Activated T-cell treated with anti-CD3 and anti-CD28 coated beads, Interleukin-2, amount 50 U/mL, for 72 hours (primary cell): ENCODE results near the gene CYSRT1. TPM values are rescaled to one million over a fixed set of nuclear protein-coding genes. Genes with fewer than 3 reads are reported as not detected.
A peak's percentile ranks its signal among the peaks of the same experiment; 100 is the strongest.

Source experiments
- ATAC-seq, 2 donors: fragments of 150-1000 bp; cut with Tn5 transposase; replicated peaks in 1 of 2; 2 replicates each; pipeline ENCODE4 v1.10.0; 2021; ENCODE audit warnings: moderate library complexity in 2 of 2, mild to moderate bottlenecking in 1 of 2
- DNase-seq, 2 donors: peaks; one replicate each; pipeline ENCODE4 v3.0.0; 2021 to 2022; ENCODE audit warnings: mixed read lengths in 1 of 2
- H3K27ac Mint-ChIP-seq: one replicate; pipeline ENCODE4 v1.8.0; 2022; ENCODE audit warnings: mild to moderate bottlenecking, moderate library complexity, mixed read lengths
- H3K27me3 Mint-ChIP-seq: one replicate; pipeline ENCODE4 v1.8.0; 2022; ENCODE audit warnings: low read depth, mixed read lengths
- H3K36me3 Mint-ChIP-seq, 2 donors: one replicate each; pipeline ENCODE4 v1.8.0; 2022; ENCODE audit warnings: mixed read lengths in 2 of 2, mild to moderate bottlenecking in 1 of 2; ENCODE audit not compliant: insufficient read depth in 2 of 2
- H3K4me1 Mint-ChIP-seq: one replicate; pipeline ENCODE4 v1.8.0; 2022; ENCODE audit warnings: low read depth, mixed read lengths
- H3K4me3 Mint-ChIP-seq, 2 donors: one replicate each; pipeline ENCODE4 v1.8.0; 2022; ENCODE audit warnings: mild to moderate bottlenecking in 2 of 2, mixed read lengths in 2 of 2, moderate library complexity in 2 of 2
- H3K9me3 Mint-ChIP-seq, 2 donors: one replicate each; pipeline ENCODE4 v1.8.0; 2022; ENCODE audit warnings: mixed read lengths in 2 of 2
- total RNA-seq, 2 donors: library from RNA; stranded (reverse); gene quantifications; one replicate each; pipeline ENCODE4 v1.2.3, GENCODE V29; 2022

CYSRT1 gene
- total RNA-seq, 2 donors from 2014 or later, result 1.0 to 2.0 TPM

GRCh38 chr9:137244486-137245449, 19.8 kb downstream of the CYSRT1 start:
- DNase-seq (peak in 1 of 2 donors; percentile 29), ATAC-seq (no peak)
- H3K4me1 Mint-ChIP-seq, result peaks cover 24% of the 10 kb centered on the region
- H3K36me3 Mint-ChIP-seq, result peaks cover 9 to 11% of the 10 kb centered on the region in 2 donors
- H3K27me3 Mint-ChIP-seq, result no peaks in the 10 kb centered on the region
- no peaks in the 10 kb centered on the region for H3K9me3 Mint-ChIP-seq
- H3K27ac Mint-ChIP-seq, result peak overlapping the region; percentile 54
- peak overlapping the region in 1 of 2 donors; percentile 41 for H3K4me3 Mint-ChIP-seq

GRCh38 chr9:137245450-137246421, 20.8 kb downstream of the CYSRT1 start:
- no peaks in the 10 kb centered on the region for H3K27me3 Mint-ChIP-seq

GRCh38 chr9:137247135-137247915, 22.4 kb downstream of the CYSRT1 start:
- peak in 1 of 2 donors; percentile 3 for ATAC-seq
- DNase-seq, result no peak
- H3K4me3 Mint-ChIP-seq, result no peak overlapping the region
- H3K36me3 Mint-ChIP-seq, result peaks cover 5 to 7% of the 10 kb centered on the region in 2 donors
- H3K27me3 Mint-ChIP-seq, result no peaks in the 10 kb centered on the region
- peaks cover 21% of the 10 kb centered on the region for H3K4me1 Mint-ChIP-seq
- no peak overlapping the region for H3K27ac Mint-ChIP-seq
- no peaks in the 10 kb centered on the region for H3K9me3 Mint-ChIP-seq

More at GRCh38 chr9:137245450-137246421, 20.8 kb downstream of the CYSRT1 start:
- peak in 1 of 2 donors; percentile 0 for ATAC-seq
- peaks cover 9 to 11% of the 10 kb centered on the region in 2 donors for H3K36me3 Mint-ChIP-seq
- H3K9me3 Mint-ChIP-seq, result no peaks in the 10 kb centered on the region
- peaks cover 24% of the 10 kb centered on the region for H3K4me1 Mint-ChIP-seq
- peak overlapping the region; percentile 54 for H3K27ac Mint-ChIP-seq
- H3K4me3 Mint-ChIP-seq, result no peak overlapping the region
- DNase-seq, result no peak

- Mint-ChIP-seq H3K27ac (no peak overlapping the region), H3K27me3 (no peaks in the 10 kb centered on the region)
These were observed 22.9 kb downstream of the CYSRT1 start for GRCh38 chr9:137247916-137248175.

GRCh38 chr9:137250329-137251193, 25.6 kb downstream of the CYSRT1 start:
- Mint-ChIP-seq H3K27me3 (no peaks in the 10 kb centered on the region), H3K4me3 (no peak overlapping the region), H3K27ac (no peak overlapping the region), H3K9me3 (no peaks in the 10 kb centered on the region), H3K4me1 (peaks cover 6% of the 10 kb centered on the region), H3K36me3 (no peaks in the 10 kb centered on the region)
- DNase-seq (no peak), ATAC-seq (no peak)

More at GRCh38 chr9:137247916-137248175, 22.9 kb downstream of the CYSRT1 start:
- no peak overlapping the region for H3K4me3 Mint-ChIP-seq
- ATAC-seq, result no peak
- no peaks in the 10 kb centered on the region for H3K9me3 Mint-ChIP-seq
- H3K36me3 Mint-ChIP-seq, result peaks cover 2% of the 10 kb centered on the region in 2 donors
- peaks cover 16% of the 10 kb centered on the region for H3K4me1 Mint-ChIP-seq
- no peak for DNase-seq

GRCh38 chr9:137251194-137251461, 26.2 kb downstream of the CYSRT1 start, which contains the start of gene STPG3:
STPG3 (plus strand) TSS chr9:137251286; CDS start chr9:137251287, 1 bp downstream.
- Mint-ChIP-seq H3K36me3 (no peaks in the 10 kb centered on the region), H3K9me3 (no peaks in the 10 kb centered on the region), H3K27me3 (no peaks in the 10 kb centered on the region), H3K4me1 (peaks cover 9% of the 10 kb centered on the region), H3K27ac (no peak within 1 kb of the TSS), H3K4me3 (no peak within 1 kb of the TSS)
- ATAC-seq (no peak), DNase-seq (no peak)

GRCh38 chr9:137251490-137252268, 26.7 kb downstream of the CYSRT1 start:
- DNase-seq (no peak), ATAC-seq (no peak)
- Mint-ChIP-seq H3K27me3 (no peaks in the 10 kb centered on the region), H3K9me3 (no peaks in the 10 kb centered on the region), H3K4me3 (no peak overlapping the region), H3K27ac (no peak overlapping the region), H3K36me3 (peaks cover 0 to 3% of the 10 kb centered on the region in 2 donors), H3K4me1 (peaks cover 14% of the 10 kb centered on the region)

- ATAC-seq, result no peak
- no peaks in the 10 kb centered on the region for H3K9me3 Mint-ChIP-seq
- no peak for DNase-seq
- no peak overlapping the region for H3K4me3 Mint-ChIP-seq
- H3K27ac Mint-ChIP-seq, result no peak overlapping the region
- no peaks in the 10 kb centered on the region for H3K27me3 Mint-ChIP-seq
- peaks cover 0 to 3% of the 10 kb centered on the region in 2 donors for H3K36me3 Mint-ChIP-seq
- H3K4me1 Mint-ChIP-seq, result peaks cover 14% of the 10 kb centered on the region
These were observed 27.9 kb downstream of the CYSRT1 start for GRCh38 chr9:137252555-137253506.

GRCh38 chr9:137253717-137254623, 29.0 kb downstream of the CYSRT1 start:
- DNase-seq (no peak), ATAC-seq (no peak)
- no peak overlapping the region for H3K27ac Mint-ChIP-seq
- peak overlapping the region; percentile 89 to 93 for H3K4me3 Mint-ChIP-seq
- H3K9me3 Mint-ChIP-seq, result no peaks in the 10 kb centered on the region
- peaks cover 14% of the 10 kb centered on the region for H3K4me1 Mint-ChIP-seq
- H3K36me3 Mint-ChIP-seq, result peaks cover 0 to 3% of the 10 kb centered on the region in 2 donors
- no peaks in the 10 kb centered on the region for H3K27me3 Mint-ChIP-seq
